ENCODE results near the gene AKR1D1. TPM values are rescaled to one million over a fixed set of nuclear protein-coding genes. Genes with fewer than 3 reads are reported as not detected.

AKR1D1 gene
- total RNA-seq, 1 experiment from 2014 or later = 0.10 TPM

- H3K27me3 ChIP-seq (ENCODE audit: insufficient read depth, low read length) = no peaks in the 10 kb centered on the region
- no peaks in the 10 kb centered on the region for H3K4me1 ChIP-seq (ENCODE audit: control insufficient read depth in 1 of 2, insufficient read depth in 2 of 2, low read length in 2 of 2)
- CTCF ChIA-PET = no interaction called here
- H3K79me2 ChIP-seq (ENCODE audit: insufficient read depth, low read length) = no peaks in the 10 kb centered on the region
- POLR2A ChIA-PET = no interaction called here
- H3K36me3 ChIP-seq (ENCODE audit: control insufficient read depth in 1 of 2, insufficient read depth in 2 of 2, low read length in 2 of 2) = no peaks in the 10 kb centered on the region
- H4K20me1 ChIP-seq (ENCODE audit: insufficient read depth) = no peaks in the 10 kb centered on the region
- no TSS peak for BruUV-seq (replicated peaks)
- H3K4me3 ChIP-seq (replicated peaks in 1 of 2; ENCODE audit: low read depth in 1 of 2, low read length in 2 of 2) = no peak overlapping the region
- DNase-seq (ENCODE audit: low read depth, low spot score) (no peak), ATAC-seq (no peak)
- no peak overlapping the region for H3K4me2 ChIP-seq (ENCODE audit: low read length)
- H3K27ac ChIP-seq (ENCODE audit: low read depth, low read length) = no peak overlapping the region
- H2AFZ ChIP-seq (ENCODE audit: low read depth, low read length, poor library complexity, severe bottlenecking) = no peak overlapping the region
- TF ChIP-seq YY1 (IDR thresholded peaks at IDR 0.05; ENCODE audit: extremely low read depth, insufficient replicate concordance, low read depth, low read length) (no peak), CBX3 (IDR thresholded peaks at IDR 0.05; ENCODE audit: low read depth) (no peak), SRF (IDR thresholded peaks at IDR 0.05; ENCODE audit: low read depth) (no peak), FOSL1 (IDR thresholded peaks at IDR 0.05; ENCODE audit: low read depth) (no peak), SP1 (IDR thresholded peaks at IDR 0.05; ENCODE audit: low read depth) (no peak)
- H3K9ac ChIP-seq (ENCODE audit: low read length) = no peak overlapping the region
- no peaks in the 10 kb centered on the region for H3K9me2 ChIP-seq (ENCODE audit: insufficient read depth)
- intact Hi-C loops (cut with micrococcal nuclease) = no loop called here
- RAD21 ChIA-PET (ENCODE audit: low non-redundant PET in 1 of 2, low total read pairs in 2 of 2, uncharacterized antibody in 2 of 2, unreplicated experiment in 2 of 2) = interaction anchor here in 1 of 2 experiments (0.6 kb wide), 1 partner anchor 193 kb away, joined by 3 read pairs; no protein-coding TSS in a partner anchor
- H3K9me3 ChIP-seq (ENCODE audit: control insufficient read depth in 1 of 2, insufficient read depth in 1 of 2, low read depth in 1 of 2, low read length in 2 of 2) = no peaks in the 10 kb centered on the region
These were observed 10.4 kb upstream of the AKR1D1 start for GRCh38 chr7:138065827-138066226.

GRCh38 chr7:138066954-138067394 lies 9.3 kb upstream of the AKR1D1 start:
- H2AFZ ChIP-seq (ENCODE audit: low read depth, low read length, poor library complexity, severe bottlenecking) = no peak overlapping the region
- H3K27me3 ChIP-seq (ENCODE audit: insufficient read depth, low read length) = no peaks in the 10 kb centered on the region
- H3K4me2 ChIP-seq (ENCODE audit: low read length) = no peak overlapping the region
- no peaks in the 10 kb centered on the region for H3K79me2 ChIP-seq (ENCODE audit: insufficient read depth, low read length)
- H3K9me3 ChIP-seq (ENCODE audit: control insufficient read depth in 1 of 2, insufficient read depth in 1 of 2, low read depth in 1 of 2, low read length in 2 of 2) = no peaks in the 10 kb centered on the region
- no peak for DNase-seq (ENCODE audit: low read depth, low spot score)
- no peak for ATAC-seq
- H3K4me1 ChIP-seq (ENCODE audit: control insufficient read depth in 1 of 2, insufficient read depth in 2 of 2, low read length in 2 of 2) = no peaks in the 10 kb centered on the region
- H3K36me3 ChIP-seq (ENCODE audit: control insufficient read depth in 1 of 2, insufficient read depth in 2 of 2, low read length in 2 of 2) = no peaks in the 10 kb centered on the region
- ChIA-PET POLR2A (no interaction called here), RAD21 (ENCODE audit: low non-redundant PET in 1 of 2, low total read pairs in 2 of 2, uncharacterized antibody in 2 of 2, unreplicated experiment in 2 of 2) (no interaction called here), CTCF (no interaction called here)
- no peaks in the 10 kb centered on the region for H4K20me1 ChIP-seq (ENCODE audit: insufficient read depth)
- intact Hi-C loops (cut with micrococcal nuclease) = no loop called here
- no TSS peak for BruUV-seq (replicated peaks)
- no peak overlapping the region for H3K4me3 ChIP-seq (replicated peaks in 1 of 2; ENCODE audit: low read depth in 1 of 2, low read length in 2 of 2)
- no peaks in the 10 kb centered on the region for H3K9me2 ChIP-seq (ENCODE audit: insufficient read depth)
- H3K27ac ChIP-seq (ENCODE audit: low read depth, low read length) = no peak overlapping the region
- H3K9ac ChIP-seq (ENCODE audit: low read length) = no peak overlapping the region
- TF ChIP-seq JUND (IDR thresholded peaks at IDR 0.05) = no peak
- TF ChIP-seq ZFX (IDR thresholded peaks at IDR 0.05) = no peak
- no peak for TF ChIP-seq REST (IDR thresholded peaks at IDR 0.05; ENCODE audit: low read depth)
- no peak for TF ChIP-seq CBX3 (IDR thresholded peaks at IDR 0.05; ENCODE audit: low read depth)
- TF ChIP-seq POLR2A (IDR thresholded peaks at IDR 0.05; ENCODE audit: borderline replicate concordance, extremely low read depth, insufficient read depth, insufficient read length) = no peak
- no peak for TF ChIP-seq ATF3 (IDR thresholded peaks at IDR 0.05)
- no peak for TF ChIP-seq ZNF274 (IDR thresholded peaks at IDR 0.05; ENCODE audit: low read depth, low read length)
- no peak for TF ChIP-seq SP1 (IDR thresholded peaks at IDR 0.05; ENCODE audit: low read depth)
- TF ChIP-seq MAX (IDR thresholded peaks at IDR 0.05) = no peak
- no peak for TF ChIP-seq CEBPB (IDR thresholded peaks at IDR 0.05; ENCODE audit: low read depth)
- no peak for TF ChIP-seq EZH2 (IDR thresholded peaks at IDR 0.05)
- no peak for TF ChIP-seq SIN3A (IDR thresholded peaks at IDR 0.05; ENCODE audit: low read depth)
- no peak for TF ChIP-seq CTCF (IDR thresholded peaks at IDR 0.05 in 2 of 3, conservative IDR thresholded peaks at IDR 0.05 in 1 of 3; ENCODE audit: borderline replicate concordance in 1 of 3, insufficient read depth in 1 of 3, low read depth in 2 of 3, low read length in 2 of 3)
- no peak for TF ChIP-seq YY1 (IDR thresholded peaks at IDR 0.05; ENCODE audit: extremely low read depth, insufficient replicate concordance, low read depth, low read length)
- TF ChIP-seq FOSL1 (IDR thresholded peaks at IDR 0.05; ENCODE audit: low read depth) = no peak
- no peak for TF ChIP-seq RAD21 (IDR thresholded peaks at IDR 0.05; ENCODE audit: low read depth)
